Measurements from ENCODE around the gene CENATAC.

- TF ChIP-seq CTCF (conservative IDR thresholded peaks at IDR 0.05; ENCODE audit: low read length) = no peak
- no peak for TF ChIP-seq EZH2phosphoT487 (IDR thresholded peaks at IDR 0.05; ENCODE audit: borderline replicate concordance)
Measured at GRCh38 chr11:118957968-118958367, 40.0 kb upstream of the CENATAC start.
